ENCODE results near the gene TMEM9.

TMEM9 gene

GRCh38 chr1:201126463-201126831 is 27.8 kb downstream of the TMEM9 start:
- no peak for DNase-seq

- DNase-seq, result peak in 1 of 3 experiments; percentile 3
These were observed 28.5 kb downstream of the TMEM9 start for GRCh38 chr1:201125800-201126199.

GRCh38 chr1:201125019-201125418 is 29.3 kb downstream of the TMEM9 start:
- DNase-seq, result no peak

GRCh38 chr1:201123866-201124265 is 30.4 kb downstream of the TMEM9 start:
- DNase-seq, result no peak

- no peak for DNase-seq
These were observed 31.8 kb downstream of the TMEM9 start for GRCh38 chr1:201122321-201122957.

GRCh38 chr1:201119206-201120197 is 34.8 kb downstream of the TMEM9 start:
- DNase-seq, result peak in 1 of 3 experiments; percentile 17

- no peak for DNase-seq
These were observed 38.2 kb downstream of the TMEM9 start for GRCh38 chr1:201116091-201116490.

- no peak for DNase-seq
These were observed 38.8 kb downstream of the TMEM9 start for GRCh38 chr1:201115390-201115937.

GRCh38 chr1:201114245-201115131 is 39.8 kb downstream of the TMEM9 start:
- peak; percentile 91 to 98 (median 97) for DNase-seq

- DNase-seq, result no peak
These were observed 40.6 kb downstream of the TMEM9 start for GRCh38 chr1:201113451-201114244.

GRCh38 chr1:201112926-201113325 is 41.3 kb downstream of the TMEM9 start:
- no peak for DNase-seq

- no peak for DNase-seq
These were observed 42.0 kb downstream of the TMEM9 start, which contains the start of gene CACNA1S for GRCh38 chr1:201112173-201112731. CACNA1S (minus strand) TSS chr1:201112426; CDS start chr1:201112339, 87 bp downstream.

GRCh38 chr1:201111672-201112071 is 42.6 kb downstream of the TMEM9 start:
- no peak for DNase-seq

GRCh38 chr1:201111156-201111555 is 43.1 kb downstream of the TMEM9 start:
- DNase-seq, result no peak

GRCh38 chr1:201110616-201111015 is 43.7 kb downstream of the TMEM9 start:
- no peak for DNase-seq

- no peak for DNase-seq
These were observed 44.1 kb downstream of the TMEM9 start for GRCh38 chr1:201110138-201110537.

- no peak for DNase-seq
These were observed 44.6 kb downstream of the TMEM9 start for GRCh38 chr1:201109651-201110050.

- peak; percentile 78 to 98 (median 89) for DNase-seq
These were observed 45.7 kb downstream of the TMEM9 start for GRCh38 chr1:201108614-201109013.

- no peak for DNase-seq
These were observed 48.6 kb downstream of the TMEM9 start for GRCh38 chr1:201105688-201106087.

- DNase-seq, result no peak
These were observed 50.1 kb downstream of the TMEM9 start for GRCh38 chr1:201104141-201104540.

GRCh38 chr1:201103666-201104065 is 50.6 kb downstream of the TMEM9 start:
- no peak for DNase-seq
